Caco-2 (cell line): ENCODE data around the gene IRX4. TPM values are rescaled to one million over a fixed set of nuclear protein-coding genes. Genes with fewer than 3 reads are reported as not detected.
A peak's percentile ranks its signal among the peaks of the same experiment; 100 is the strongest.

ENCODE experiments used
- BruUV-seq: library from RNA; stranded (reverse); fragments of 400-500 nt; replicated peaks from 2 replicates; lab custom pipeline; 2021; lab: Mats Ljungman, UMichigan
- CTCF ChIA-PET: fragments of 300-600 bp; sonication (Branson Sonifier 250); formaldehyde crosslinking; loops from one replicate; lab custom pipeline; 2022; ENCODE audit warnings: antibody characterized with exemption; lab: Charles Lee
- POLR2A ChIA-PET: fragments of 300-600 bp; sonication (Branson Sonifier 250); formaldehyde crosslinking; loops from one replicate; lab custom pipeline; 2022; ENCODE audit warnings: antibody characterized with exemption; lab: Charles Lee
- DNase-seq, 2 experiments: peaks; one replicate each; pipeline versions ENCODE4 v3.0.0 to v3.0.0-alpha.2; 2020 to 2022
- H3K27me3 ChIP-seq: replicated peaks from 2 replicates; pipeline ENCODE4 v1.6.0; 2011; ENCODE audit warnings: low read length; ENCODE audit not compliant: control insufficient read depth, insufficient read depth
- H3K36me3 ChIP-seq: 2 replicates; pipeline ENCODE4 v1.5.1; 2011; ENCODE audit warnings: low read length; ENCODE audit not compliant: control insufficient read depth, insufficient read depth
- H3K4me1 ChIP-seq: fragments of 250-450 bp; sonication (Bioruptor Pico); 2 replicates; pipeline ENCODE4 v1.5.1; 2020; ENCODE audit warnings: mild to moderate bottlenecking
- H3K4me3 ChIP-seq: 2 replicates; pipeline ENCODE4 v1.5.1; 2011; ENCODE audit warnings: low read depth, mild to moderate bottlenecking, control low read depth, low read length
- H3K9me3 ChIP-seq: fragments of 250-450 bp; sonication (Bioruptor Pico); 2 replicates; pipeline ENCODE4 v1.5.1; 2020; ENCODE audit warnings: mild to moderate bottlenecking, moderate library complexity
- H3K27ac Mint-ChIP-seq: one replicate; pipeline ENCODE4 v1.8.0; 2022; ENCODE audit warnings: mixed read lengths; ENCODE audit not compliant: unreplicated experiment
- H3K27me3 Mint-ChIP-seq: one replicate; pipeline ENCODE4 v1.8.0; 2022; ENCODE audit warnings: mixed read lengths; ENCODE audit not compliant: insufficient read depth, unreplicated experiment
- H3K36me3 Mint-ChIP-seq: one replicate; pipeline ENCODE4 v1.8.0; 2022; ENCODE audit warnings: mild to moderate bottlenecking, mixed read lengths; ENCODE audit not compliant: insufficient read depth, unreplicated experiment
- H3K4me1 Mint-ChIP-seq: one replicate; pipeline ENCODE4 v1.8.0; 2022; ENCODE audit warnings: low read depth, mixed read lengths; ENCODE audit not compliant: unreplicated experiment
- H3K4me3 Mint-ChIP-seq: one replicate; pipeline ENCODE4 v1.8.0; 2022; ENCODE audit warnings: mild to moderate bottlenecking, moderate library complexity, mixed read lengths; ENCODE audit not compliant: unreplicated experiment
- H3K9me3 Mint-ChIP-seq: one replicate; pipeline ENCODE4 v1.8.0; 2022; ENCODE audit warnings: mixed read lengths; ENCODE audit not compliant: unreplicated experiment
- intact Hi-C: fragments of 100-400 bp; cut with micrococcal nuclease; formaldehyde crosslinking; loops from one replicate; pipeline ENCODE4 v1.10.0; 2022; ENCODE audit not compliant: unreplicated experiment
- total RNA-seq: library from RNA; stranded (reverse); gene quantifications from 2 replicates; pipeline ENCODE4 v1.2.3, GENCODE V29; 2022
- TF ChIP-seq, protein P1 (sequence below), 2 experiments: fragments of 200-600 bp in 1 of 2; IDR thresholded peaks; 1 replicate in 1 of 2; 2 replicates in 1 of 2; pipeline versions ENCODE4 v1.5.1 to v1.8.0; 2011 to 2022; ENCODE audit warnings: antibody characterized with exemption in 1 of 2, control low read depth in 1 of 2, inconsistent platforms in 1 of 2, low read depth in 1 of 2, low read length in 1 of 2, mild to moderate bottlenecking in 1 of 2, moderate library complexity in 1 of 2; ENCODE audit not compliant: insufficient read depth in 1 of 2, severe bottlenecking in 1 of 2, unreplicated experiment in 1 of 2

Gene IRX4
- total RNA-seq, 1 experiment from 2014 or later = not detected

DNA sequence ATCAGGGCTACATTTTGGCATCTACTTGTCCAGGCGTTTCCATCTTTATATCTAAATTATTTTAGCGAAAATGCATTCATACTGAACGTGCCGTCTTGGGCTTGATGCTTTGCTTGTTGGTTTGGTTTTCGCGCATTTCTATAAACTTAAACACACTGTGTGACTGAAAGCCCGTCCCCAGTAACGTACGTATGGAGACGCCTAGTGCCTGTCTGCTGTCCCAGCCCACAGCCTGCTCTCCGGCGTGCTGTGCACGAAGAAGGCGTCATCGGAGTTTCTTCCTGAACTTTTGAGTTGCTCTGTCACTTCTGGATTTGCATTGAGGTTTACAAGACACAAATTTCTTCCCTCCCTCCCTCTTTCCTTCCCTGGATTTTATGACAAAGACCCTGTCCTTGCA is 40.6 kb upstream of the IRX4 start:
- BruUV-seq = no TSS peak
- Histone ChIP-seq H3K9me3 (no peaks in the 10 kb centered on the region), H3K27me3 (no peaks in the 10 kb centered on the region), H3K36me3 (no peaks in the 10 kb centered on the region), H3K4me3 (no peak overlapping the region), H3K4me1 (no peaks in the 10 kb centered on the region)
- peak in 1 of 2 experiments; percentile 8 for DNase-seq
- CTCF ChIA-PET = no interaction called here
- H3K9me3 Mint-ChIP-seq = no peaks in the 10 kb centered on the region
- no peak overlapping the region for H3K27ac Mint-ChIP-seq
- H3K27me3 Mint-ChIP-seq = peaks cover 5% of the 10 kb centered on the region
- POLR2A ChIA-PET = no interaction called here
- no peak overlapping the region for H3K4me3 Mint-ChIP-seq
- H3K4me1 Mint-ChIP-seq = no peaks in the 10 kb centered on the region
- intact Hi-C loops = no loop called here
- H3K36me3 Mint-ChIP-seq = no peaks in the 10 kb centered on the region
- TF ChIP-seq, protein P1, sequence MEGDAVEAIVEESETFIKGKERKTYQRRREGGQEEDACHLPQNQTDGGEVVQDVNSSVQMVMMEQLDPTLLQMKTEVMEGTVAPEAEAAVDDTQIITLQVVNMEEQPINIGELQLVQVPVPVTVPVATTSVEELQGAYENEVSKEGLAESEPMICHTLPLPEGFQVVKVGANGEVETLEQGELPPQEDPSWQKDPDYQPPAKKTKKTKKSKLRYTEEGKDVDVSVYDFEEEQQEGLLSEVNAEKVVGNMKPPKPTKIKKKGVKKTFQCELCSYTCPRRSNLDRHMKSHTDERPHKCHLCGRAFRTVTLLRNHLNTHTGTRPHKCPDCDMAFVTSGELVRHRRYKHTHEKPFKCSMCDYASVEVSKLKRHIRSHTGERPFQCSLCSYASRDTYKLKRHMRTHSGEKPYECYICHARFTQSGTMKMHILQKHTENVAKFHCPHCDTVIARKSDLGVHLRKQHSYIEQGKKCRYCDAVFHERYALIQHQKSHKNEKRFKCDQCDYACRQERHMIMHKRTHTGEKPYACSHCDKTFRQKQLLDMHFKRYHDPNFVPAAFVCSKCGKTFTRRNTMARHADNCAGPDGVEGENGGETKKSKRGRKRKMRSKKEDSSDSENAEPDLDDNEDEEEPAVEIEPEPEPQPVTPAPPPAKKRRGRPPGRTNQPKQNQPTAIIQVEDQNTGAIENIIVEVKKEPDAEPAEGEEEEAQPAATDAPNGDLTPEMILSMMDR (IDR thresholded peaks at IDR 0.05; ENCODE audit: insufficient read depth in 1 of 2, low read depth in 1 of 2, low read length in 1 of 2, severe bottlenecking in 1 of 2, unreplicated experiment in 1 of 2) = no peak

DNA sequence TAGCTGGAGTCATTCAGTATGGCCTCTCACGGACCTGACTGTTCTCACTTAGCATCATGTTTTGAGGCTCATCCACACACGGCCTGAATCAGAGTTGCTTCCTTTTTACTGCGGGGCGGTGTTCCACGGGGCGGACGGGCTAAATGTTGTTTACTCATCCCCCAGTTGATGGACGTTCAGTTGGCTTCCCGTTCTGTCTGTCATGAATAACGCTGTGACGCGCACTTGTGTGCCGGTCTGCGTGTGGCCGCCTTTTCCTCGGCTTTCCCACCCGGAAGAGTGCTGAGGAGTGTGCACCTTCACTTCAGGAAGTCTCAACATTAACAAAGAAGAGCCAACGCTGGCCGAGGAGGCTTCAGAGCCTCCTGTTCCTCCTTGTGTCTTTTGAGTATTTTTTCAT is 39.0 kb upstream of the IRX4 start:
- BruUV-seq = no TSS peak
- Mint-ChIP-seq H3K36me3 (no peaks in the 10 kb centered on the region), H3K27me3 (peaks cover 5% of the 10 kb centered on the region), H3K4me1 (no peaks in the 10 kb centered on the region), H3K4me3 (no peak overlapping the region), H3K27ac (no peak overlapping the region), H3K9me3 (no peaks in the 10 kb centered on the region)
- DNase-seq = peak in 1 of 2 experiments; percentile 7
- Histone ChIP-seq H3K9me3 (no peaks in the 10 kb centered on the region), H3K4me1 (no peaks in the 10 kb centered on the region), H3K4me3 (no peak overlapping the region), H3K27me3 (no peaks in the 10 kb centered on the region), H3K36me3 (no peaks in the 10 kb centered on the region)
- POLR2A ChIA-PET = no interaction called here
- TF ChIP-seq, protein P1 (IDR thresholded peaks at IDR 0.05; ENCODE audit: insufficient read depth in 1 of 2, low read depth in 1 of 2, low read length in 1 of 2, severe bottlenecking in 1 of 2, unreplicated experiment in 1 of 2) = no peak
- intact Hi-C loops = no loop called here
- CTCF ChIA-PET = no interaction called here

DNA sequence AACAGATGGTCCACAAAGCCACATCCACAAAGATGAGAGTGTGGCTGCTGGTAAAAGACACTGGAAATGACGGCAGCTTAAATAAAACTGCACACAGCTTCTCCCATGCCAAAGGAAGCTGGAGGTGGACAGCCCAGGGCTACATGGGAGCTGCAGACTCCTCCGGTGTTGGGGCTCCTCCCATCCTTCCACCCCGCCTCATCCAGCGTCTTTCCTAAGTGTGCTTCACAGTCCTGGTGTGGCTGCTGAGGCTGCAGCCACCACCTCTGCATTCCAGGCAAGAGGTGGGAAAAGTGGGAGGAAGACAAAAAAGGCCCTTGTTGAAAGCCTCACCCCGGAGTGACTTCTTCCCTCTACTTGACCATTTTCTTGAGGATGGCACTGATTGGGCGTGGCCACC is 37.0 kb upstream of the IRX4 start:
- no TSS peak for BruUV-seq
- Histone ChIP-seq H3K36me3 (no peaks in the 10 kb centered on the region), H3K27me3 (no peaks in the 10 kb centered on the region), H3K9me3 (no peaks in the 10 kb centered on the region), H3K4me1 (no peaks in the 10 kb centered on the region), H3K4me3 (no peak overlapping the region)
- POLR2A ChIA-PET = no interaction called here
- DNase-seq = peak in 1 of 2 experiments; percentile 14
- H3K4me3 Mint-ChIP-seq = no peak overlapping the region
- H3K9me3 Mint-ChIP-seq = no peaks in the 10 kb centered on the region
- CTCF ChIA-PET = no interaction called here
- H3K27ac Mint-ChIP-seq = no peak overlapping the region
- TF ChIP-seq, protein P1 (IDR thresholded peaks at IDR 0.05; ENCODE audit: insufficient read depth in 1 of 2, low read depth in 1 of 2, low read length in 1 of 2, severe bottlenecking in 1 of 2, unreplicated experiment in 1 of 2) = no peak
- H3K27me3 Mint-ChIP-seq = peaks cover 5% of the 10 kb centered on the region
- H3K4me1 Mint-ChIP-seq = no peaks in the 10 kb centered on the region
- intact Hi-C loops = no loop called here
- H3K36me3 Mint-ChIP-seq = no peaks in the 10 kb centered on the region
